Stimulated activated CD4-positive, alpha-beta T cell treated with anti-CD3 and anti-CD28 coated beads, Interleukin-12 subunit alpha, Interleukin-12 subunit beta, amount 100 ng/mL, for 4 hours (primary cell): ENCODE results near the gene PLCXD1.
"Not testable (repeated sequence)": the region's sequence is repeated elsewhere in the genome, so short reads cannot be mapped to it uniquely, and the experiment has no call there.

Experiments
- DNase-seq: peaks from one replicate; pipeline ENCODE4 v3.0.0-alpha.2; 2020

Gene PLCXD1

GRCh38 chrX:295136-295535 lies 14.0 kb downstream of the PLCXD1 start:
- no peak for DNase-seq

- DNase-seq, result no peak
Measured at GRCh38 chrX:298993-299392, 17.8 kb downstream of the PLCXD1 start.

- no peak for DNase-seq
Measured at GRCh38 chrX:300334-300733, 19.2 kb downstream of the PLCXD1 start.

GRCh38 chrX:302975-303374 lies 21.8 kb downstream of the PLCXD1 start:
- DNase-seq, result no peak

GRCh38 chrX:305781-306613 lies 24.8 kb downstream of the PLCXD1 start:
- not testable (repeated sequence) for DNase-seq

- DNase-seq, result not testable (repeated sequence)
Measured at GRCh38 chrX:306614-307251, 25.6 kb downstream of the PLCXD1 start.

- no peak for DNase-seq
Measured at GRCh38 chrX:307261-308111, 26.3 kb downstream of the PLCXD1 start.

GRCh38 chrX:308821-309520 lies 27.8 kb downstream of the PLCXD1 start:
- DNase-seq, result no peak

GRCh38 chrX:310621-311155 lies 29.5 kb downstream of the PLCXD1 start:
- DNase-seq, result no peak

GRCh38 chrX:311156-312129 lies 30.3 kb downstream of the PLCXD1 start:
- DNase-seq, result no peak

- no peak for DNase-seq
Measured at GRCh38 chrX:312621-313331, 31.6 kb downstream of the PLCXD1 start.

GRCh38 chrX:313546-313945 lies 32.4 kb downstream of the PLCXD1 start:
- DNase-seq, result no peak

- DNase-seq, result no peak
Measured at GRCh38 chrX:314049-314448, 32.9 kb downstream of the PLCXD1 start.

GRCh38 chrX:314781-315595 lies 33.8 kb downstream of the PLCXD1 start:
- no peak for DNase-seq

- no peak for DNase-seq
Measured at GRCh38 chrX:316351-317325, 35.5 kb downstream of the PLCXD1 start.

- DNase-seq, result no peak
Measured at GRCh38 chrX:317424-318067, 36.4 kb downstream of the PLCXD1 start.

- peak; percentile 95 for DNase-seq
Measured at GRCh38 chrX:318068-318738, 37.0 kb downstream of the PLCXD1 start.
